Measurements from ENCODE around the gene SPAG8.

- TF ChIP-seq EZH2 (IDR thresholded peaks at IDR 0.05; ENCODE audit: borderline replicate concordance, low read length): no peak
- TF ChIP-seq CTCF (conservative IDR thresholded peaks at IDR 0.05 in 1 of 2, IDR thresholded peaks at IDR 0.05 in 1 of 2; ENCODE audit: extremely low read depth in 1 of 2, insufficient read depth in 1 of 2, low read depth in 1 of 2, low read length in 2 of 2): no peak
These were observed 16.4 kb downstream of the SPAG8 start for GRCh38 chr9:35795695-35796094.

Measured in mammary epithelial cell (primary cell).